ENCODE measurements around the gene HOXD10.

Gene HOXD10

GRCh38 chr2:176082824-176083751 is 33.5 kb upstream of the HOXD10 start:
- no peak for DNase-seq

- DNase-seq = no peak
These were observed 32.7 kb upstream of the HOXD10 start, which contains the start of gene EVX2 for GRCh38 chr2:176083796-176084261. TSS of gene EVX2 (minus strand) at chr2:176083962. CDS start at chr2:176083776, 186 bp downstream.

- no peak for DNase-seq
These were observed 31.9 kb upstream of the HOXD10 start for GRCh38 chr2:176084611-176085119.

GRCh38 chr2:176085120-176085788 is 31.3 kb upstream of the HOXD10 start:
- DNase-seq = no peak

- DNase-seq = peak; percentile 52
These were observed 30.5 kb upstream of the HOXD10 start for GRCh38 chr2:176085861-176086771.

GRCh38 chr2:176087330-176088047 is 29.1 kb upstream of the HOXD10 start:
- DNase-seq = no peak

- DNase-seq = peak; percentile 60
These were observed 28.3 kb upstream of the HOXD10 start for GRCh38 chr2:176088048-176088936.

GRCh38 chr2:176088937-176089842 is 27.4 kb upstream of the HOXD10 start:
- DNase-seq = no peak

GRCh38 chr2:176089843-176090395 is 26.7 kb upstream of the HOXD10 start:
- DNase-seq = no peak

- no peak for DNase-seq
These were observed 25.7 kb upstream of the HOXD10 start for GRCh38 chr2:176090862-176091261.

GRCh38 chr2:176091329-176092258 is 25.0 kb upstream of the HOXD10 start:
- no peak for DNase-seq

- no peak for DNase-seq
These were observed 24.1 kb upstream of the HOXD10 start, which contains the start of gene HOXD13 for GRCh38 chr2:176092270-176093144. TSS of gene HOXD13 (plus strand) at chr2:176092721. CDS start at chr2:176092891, 170 bp downstream.

GRCh38 chr2:176093145-176093897 is 23.3 kb upstream of the HOXD10 start:
- DNase-seq = no peak

GRCh38 chr2:176093898-176094249 is 22.7 kb upstream of the HOXD10 start:
- no peak for DNase-seq

GRCh38 chr2:176094349-176094748 is 22.2 kb upstream of the HOXD10 start:
- no peak for DNase-seq

- no peak for DNase-seq
These were observed 21.2 kb upstream of the HOXD10 start for GRCh38 chr2:176095421-176095820.

Data from hematopoietic multipotent progenitor cell treated with erythropoietin and hydrocortisone succinate and interleukin-3 and kit ligand, for 4 days (in vitro differentiated cells).